HG03439 (cell line): ENCODE results near the gene TTC29.
"Not testable (repeated sequence)": the region's sequence is repeated elsewhere in the genome, so short reads cannot be mapped to it uniquely, and the experiment has no call there.

Experiments
- ATAC-seq: cut with Tn5 transposase; IDR thresholded peaks from one replicate; pipeline ENCODE4 v1.9.1; 2021; ENCODE audit warnings: mild to moderate bottlenecking, moderate library complexity; ENCODE audit not compliant: unreplicated experiment

TTC29 gene

DNA sequence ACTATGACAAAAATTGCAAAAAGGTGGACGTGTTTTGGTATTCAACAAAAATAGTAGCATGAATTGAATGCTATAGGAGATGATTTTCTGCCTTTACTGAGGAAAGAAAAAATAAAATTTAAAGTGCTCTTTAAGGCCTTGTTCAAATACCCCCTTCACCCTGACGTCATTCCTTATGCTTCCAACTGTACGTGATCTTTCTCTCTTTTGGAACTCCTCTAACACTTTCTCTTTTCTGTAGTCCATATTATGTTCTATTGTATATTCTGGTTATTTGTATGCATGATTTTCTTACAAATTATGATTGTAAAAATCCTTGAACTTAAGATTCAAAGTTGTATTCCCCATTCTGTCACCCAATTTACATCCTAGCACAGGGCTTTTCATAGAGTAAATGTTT, 206.5 kb downstream of the TTC29 start:
- no peak for ATAC-seq

DNA sequence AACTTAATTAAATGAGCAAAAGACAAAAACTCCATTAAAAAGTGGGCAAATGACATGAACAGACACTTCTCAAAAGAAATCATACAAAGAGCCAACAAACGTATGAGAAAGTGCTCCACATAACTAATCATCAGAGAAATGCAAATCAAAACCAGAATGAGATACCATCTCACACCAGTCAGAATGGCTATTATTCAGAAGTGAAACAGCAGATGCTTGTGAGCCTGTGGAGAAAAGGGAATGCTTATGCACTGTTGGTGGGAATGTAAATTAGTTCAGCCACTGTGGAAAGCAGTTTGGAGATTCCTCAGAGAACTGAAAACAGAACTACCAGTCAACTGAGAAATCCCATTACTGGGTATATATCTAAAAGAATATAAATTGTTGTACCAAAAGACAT, 222.1 kb downstream of the TTC29 start:
- ATAC-seq, result not testable (repeated sequence)

DNA sequence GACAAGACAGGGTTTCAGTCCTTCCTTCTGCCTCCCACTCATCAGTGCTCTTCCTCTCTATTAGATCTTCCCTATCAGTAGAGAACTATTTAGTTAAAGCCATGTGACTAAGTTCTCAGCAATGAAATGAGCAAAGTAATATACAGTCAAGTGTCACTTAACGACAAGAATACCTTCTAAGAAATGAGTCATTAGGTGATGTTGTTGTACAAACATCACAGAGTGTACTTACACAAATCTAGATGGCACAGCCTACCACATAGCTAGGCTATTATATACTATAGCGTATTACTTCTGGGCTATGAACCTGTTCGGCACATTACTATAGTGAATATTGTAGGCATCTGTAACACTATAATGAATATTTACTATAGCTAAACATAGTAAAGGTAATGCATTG, 235.7 kb downstream of the TTC29 start:
- ATAC-seq, result no peak

DNA sequence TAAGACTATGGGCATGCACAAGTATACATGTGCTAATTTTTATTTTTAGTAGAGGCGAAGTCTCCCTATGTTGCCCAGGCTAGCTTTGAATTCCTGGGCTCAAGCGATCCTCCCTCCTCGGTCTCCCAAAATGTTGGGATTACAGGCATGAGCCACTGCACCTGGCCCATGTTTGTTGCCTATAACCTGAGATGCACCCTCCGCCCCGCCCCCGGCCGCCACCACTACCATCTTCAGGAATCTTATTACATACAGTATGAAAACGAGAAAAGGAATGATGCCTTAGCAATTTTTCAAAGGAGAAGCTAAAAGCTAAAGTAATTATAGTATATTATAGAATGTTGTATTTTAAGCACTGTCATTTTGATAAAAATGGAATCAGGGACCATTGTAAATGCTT, 245.8 kb downstream of the TTC29 start:
- no peak for ATAC-seq

DNA sequence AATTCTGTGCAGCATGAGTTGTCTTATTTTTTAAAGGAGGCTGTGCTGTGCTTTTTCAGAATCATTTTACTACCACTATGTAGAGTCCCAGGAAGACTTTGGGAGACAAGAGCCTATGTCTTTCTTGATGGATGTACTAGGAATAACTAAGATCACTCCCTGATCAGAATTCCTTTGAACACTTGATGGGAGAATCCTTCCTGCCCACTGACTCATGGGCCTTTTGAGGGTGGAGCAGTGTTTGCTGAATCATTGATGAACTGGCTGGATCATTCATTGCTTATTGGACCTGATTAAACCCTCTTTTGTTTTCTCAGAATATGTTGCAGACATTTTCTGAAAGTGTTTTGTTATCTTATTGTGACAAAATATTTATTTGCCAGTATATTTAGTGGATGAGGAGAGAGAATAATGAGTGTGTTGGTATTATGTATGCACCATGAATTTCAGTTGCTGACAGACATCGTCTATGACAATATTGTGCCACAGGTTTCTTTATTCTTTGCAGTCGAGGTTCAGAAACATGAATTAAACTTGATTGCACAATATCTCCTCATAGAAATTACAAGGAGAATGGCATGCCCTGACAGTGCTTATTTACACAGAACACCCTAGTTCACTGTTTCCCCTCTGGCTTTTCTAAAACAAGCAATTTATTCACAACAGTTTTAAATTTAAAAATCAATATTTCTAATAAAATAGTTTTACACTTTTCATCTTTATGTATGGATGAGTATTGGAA, 270.7 kb downstream of the TTC29 start:
- ATAC-seq, result no peak

DNA sequence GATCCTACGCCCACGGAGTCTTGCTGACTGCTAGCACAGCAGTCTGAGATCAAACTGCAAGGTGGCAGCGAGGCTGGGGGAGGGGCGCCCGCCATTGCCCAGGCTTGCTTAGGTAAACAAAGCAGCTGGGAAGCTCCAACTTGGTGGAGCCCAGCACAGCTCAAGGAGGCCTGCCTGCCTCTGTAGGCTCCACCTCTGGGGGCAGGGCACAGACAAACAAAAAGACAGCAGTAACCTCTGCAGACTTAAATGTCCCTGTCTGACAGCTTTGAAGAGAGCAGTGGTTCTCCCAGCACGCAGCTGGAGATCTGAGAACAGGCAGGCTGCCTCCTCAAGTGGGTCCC, 281.7 kb downstream of the TTC29 start:
- ATAC-seq, result not testable (repeated sequence)

DNA sequence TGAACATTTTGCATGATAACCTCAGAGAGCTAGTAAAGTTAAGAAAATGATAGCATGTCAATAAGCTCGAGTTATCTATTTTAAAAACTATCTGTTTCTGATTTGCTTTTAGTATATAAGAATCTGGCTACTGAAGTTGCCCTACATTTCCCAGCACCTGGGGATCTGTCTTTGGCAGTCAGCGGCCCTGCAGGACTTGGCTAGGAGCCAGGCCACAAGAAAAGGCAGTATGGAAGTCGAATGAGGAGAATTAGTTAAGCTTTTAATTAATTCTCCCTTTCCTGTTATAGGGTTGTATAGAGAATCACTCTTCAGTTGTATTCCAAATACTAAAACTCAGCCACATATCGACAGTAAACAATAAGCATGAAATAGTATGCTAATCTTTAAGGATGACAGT, 284.3 kb downstream of the TTC29 start:
- ATAC-seq, result no peak
